GM18505 (cell line): Measurements from ENCODE around the gene THBS1.

Experiments used
- ATAC-seq: cut with Tn5 transposase; IDR thresholded peaks from one replicate; pipeline ENCODE4 v1.9.1; 2021; ENCODE audit not compliant: unreplicated experiment
- POLR2A ChIP-seq: IDR thresholded peaks from 4 replicates; pipeline ENCODE4 v1.6.1; 2011; ENCODE audit warnings: borderline replicate concordance; ENCODE audit not compliant: insufficient read depth, insufficient read length; ENCODE audit errors: extremely low read depth

THBS1 gene

DNA sequence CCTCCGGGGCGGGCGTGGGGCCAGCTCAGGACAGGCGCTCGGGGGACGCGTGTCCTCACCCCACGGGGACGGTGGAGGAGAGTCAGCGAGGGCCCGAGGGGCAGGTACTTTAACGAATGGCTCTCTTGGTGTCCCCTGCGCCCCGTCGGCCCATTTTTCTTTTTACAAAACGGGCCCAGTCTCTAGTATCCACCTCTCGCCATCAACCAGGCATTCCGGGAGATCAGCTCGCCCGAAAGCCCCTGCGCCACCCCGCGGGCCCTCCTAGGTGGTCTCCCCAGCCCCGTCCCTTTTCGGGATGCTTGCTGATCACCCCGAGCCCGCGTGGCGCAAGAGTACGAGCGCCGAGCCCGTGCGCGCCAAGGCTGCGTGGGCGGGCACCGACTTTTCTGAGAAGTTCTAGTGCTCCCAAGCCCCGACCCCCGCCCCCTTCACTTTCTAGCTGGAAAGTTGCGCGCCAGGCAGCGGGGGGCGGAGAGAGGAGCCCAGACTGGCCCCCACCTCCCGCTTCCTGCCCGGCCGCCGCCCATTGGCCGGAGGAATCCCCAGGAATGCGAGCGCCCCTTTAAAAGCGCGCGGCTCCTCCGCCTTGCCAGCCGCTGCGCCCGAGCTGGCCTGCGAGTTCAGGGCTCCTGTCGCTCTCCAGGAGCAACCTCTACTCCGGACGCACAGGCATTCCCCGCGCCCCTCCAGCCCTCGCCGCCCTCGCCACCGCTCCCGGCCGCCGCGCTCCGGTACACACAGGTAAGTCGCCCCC, at the start of gene THBS1:
THBS1 (plus strand) TSS at position 595 of the 757 bp plus-strand sequence. CDS start 779 bp downstream, outside the sequence.
- no peak for TF ChIP-seq POLR2A
- ATAC-seq, result no peak

DNA sequence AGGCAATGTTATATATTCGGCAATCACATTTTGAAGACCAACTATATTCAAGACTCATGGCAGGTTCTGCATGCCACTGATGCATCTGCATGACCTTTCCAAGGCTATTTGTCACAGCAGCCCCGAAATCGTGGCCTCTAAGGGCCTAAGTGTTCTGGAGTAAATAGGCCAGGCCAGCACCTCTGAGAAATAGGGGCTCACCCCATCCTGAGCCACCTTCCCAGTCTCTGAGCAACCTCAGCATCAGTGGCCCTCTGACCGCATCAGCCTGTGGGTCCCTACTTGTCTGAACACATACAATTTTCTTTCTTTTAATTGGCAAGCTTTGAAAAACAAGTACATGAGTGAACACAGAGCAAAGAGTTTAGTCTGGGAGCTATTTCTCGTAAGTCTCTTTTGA, 45.9 kb upstream of the THBS1 start:
- no peak for TF ChIP-seq POLR2A
- no peak for ATAC-seq

DNA sequence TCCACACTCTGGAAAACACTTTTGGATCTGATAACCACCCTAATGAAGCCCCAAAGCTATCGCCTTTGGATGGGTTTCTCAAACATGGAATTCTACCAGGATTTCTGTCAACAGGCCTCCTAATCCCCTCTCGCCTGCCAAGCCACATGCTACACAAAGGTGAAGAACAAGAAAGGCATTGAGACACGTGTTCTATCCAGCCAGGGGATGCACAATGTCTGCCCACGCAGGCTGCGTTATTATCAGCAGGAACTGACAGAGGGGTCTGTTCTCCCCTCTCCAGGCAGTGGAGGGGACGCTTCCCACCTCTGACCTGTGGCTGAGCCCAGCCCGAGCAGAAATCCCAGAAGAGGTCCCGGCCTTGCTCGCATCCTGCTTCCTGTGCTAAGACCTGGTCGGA, 45.4 kb upstream of the THBS1 start:
- ATAC-seq, result no peak
- TF ChIP-seq POLR2A, result no peak

DNA sequence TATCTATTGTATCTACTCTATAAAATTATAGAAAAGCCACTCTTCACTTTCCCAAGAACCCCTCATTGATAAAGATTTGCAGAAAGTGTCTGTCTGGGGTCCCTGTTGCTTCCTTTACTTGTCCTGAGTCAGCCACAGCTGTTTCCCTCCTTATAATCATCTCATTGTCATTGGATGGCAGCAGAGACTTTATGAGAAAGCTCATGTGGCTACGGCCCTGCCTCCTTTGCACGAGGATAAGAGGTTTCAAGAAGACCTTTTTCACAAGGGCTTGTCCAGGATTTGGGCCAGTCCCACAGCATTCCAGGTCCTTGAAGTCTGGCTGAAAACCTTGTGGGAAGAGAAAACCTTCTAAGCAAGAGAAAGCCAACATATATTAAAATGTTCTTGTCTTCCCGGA, 41.9 kb upstream of the THBS1 start:
- no peak for ATAC-seq

GRCh38 chr15:39539466-39539865, 41.4 kb upstream of the THBS1 start:
- ATAC-seq, result no peak
- no peak for TF ChIP-seq POLR2A

More for the DNA sequence above, 41.9 kb upstream of the THBS1 start:
- TF ChIP-seq POLR2A, result no peak

GRCh38 chr15:39539973-39540558, 40.8 kb upstream of the THBS1 start:
- TF ChIP-seq POLR2A, result no peak
- no peak for ATAC-seq

DNA sequence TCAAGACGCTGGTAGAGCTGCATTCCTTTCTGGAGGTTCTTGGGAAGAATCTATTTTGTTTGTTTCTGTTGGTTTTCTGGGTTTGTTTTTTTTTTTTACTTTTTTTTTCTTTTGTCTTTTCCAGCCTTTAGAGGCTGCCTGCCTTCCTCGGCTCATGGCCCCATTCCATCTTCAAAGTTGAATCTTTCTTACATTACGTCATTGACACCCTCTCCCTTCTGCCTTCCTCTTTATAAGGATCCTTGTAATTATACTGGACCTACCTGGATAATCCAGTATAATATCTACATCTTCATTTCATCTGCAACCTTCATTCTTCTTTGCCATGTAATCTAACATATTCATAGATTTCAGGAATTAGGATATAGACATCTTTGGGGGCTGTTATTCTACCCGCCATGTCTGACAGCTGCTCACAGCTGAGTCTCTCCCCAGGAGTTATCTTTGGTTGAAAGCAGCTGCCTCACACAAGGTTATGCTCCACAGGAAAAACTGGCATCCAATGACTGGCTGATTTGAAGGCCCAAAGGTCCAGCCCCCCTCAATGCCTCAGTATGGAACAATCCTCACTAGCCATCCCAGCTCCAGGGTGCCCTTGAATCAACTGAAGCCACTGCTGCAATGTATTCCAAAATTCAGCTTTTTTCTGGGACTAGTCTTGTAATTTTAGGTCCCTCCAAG, 38.4 kb upstream of the THBS1 start:
- TF ChIP-seq POLR2A, result no peak
- ATAC-seq, result no peak

DNA sequence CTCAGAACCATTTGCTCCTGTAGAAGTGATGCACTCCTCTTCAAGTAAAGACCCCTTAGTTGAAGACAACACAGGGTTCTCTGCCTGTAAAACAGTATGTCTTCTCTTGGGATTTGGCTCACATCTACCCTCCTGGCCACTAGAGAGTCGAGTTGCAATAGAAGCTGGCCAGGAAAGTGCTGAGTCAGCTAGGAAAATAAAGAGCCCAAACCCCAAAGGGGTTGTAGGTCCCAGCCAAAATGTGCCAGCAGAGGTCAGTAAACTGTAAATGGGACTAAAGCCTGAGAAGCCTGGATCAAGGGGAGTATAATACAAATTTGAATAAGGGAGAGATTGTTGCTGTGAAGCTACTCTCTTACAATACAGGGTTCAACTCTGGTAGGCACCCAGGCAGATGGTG, 37.2 kb upstream of the THBS1 start:
- no peak for TF ChIP-seq POLR2A
- ATAC-seq, result no peak

DNA sequence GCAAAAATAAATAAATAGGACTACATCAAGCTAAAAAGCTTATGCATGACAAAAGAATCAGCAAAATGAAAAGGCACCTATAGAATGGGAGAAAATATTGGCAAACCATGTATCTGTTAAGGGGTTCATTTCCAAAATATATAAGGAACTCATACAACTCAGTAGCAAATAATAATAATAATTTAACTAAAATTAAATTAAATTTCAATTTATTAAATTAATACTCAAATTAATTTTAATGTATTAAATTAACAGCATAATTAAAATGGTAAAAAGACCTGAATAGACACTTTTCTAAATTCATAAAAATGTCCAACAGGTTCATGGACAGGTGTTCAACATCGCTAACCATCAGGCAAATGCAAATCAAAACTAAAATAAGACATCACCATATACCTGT, 34.0 kb upstream of the THBS1 start:
- TF ChIP-seq POLR2A, result no peak
- no peak for ATAC-seq

- TF ChIP-seq POLR2A, result no peak
- no peak for ATAC-seq
These were observed 32.3 kb upstream of the THBS1 start for GRCh38 chr15:39548561-39548960.

DNA sequence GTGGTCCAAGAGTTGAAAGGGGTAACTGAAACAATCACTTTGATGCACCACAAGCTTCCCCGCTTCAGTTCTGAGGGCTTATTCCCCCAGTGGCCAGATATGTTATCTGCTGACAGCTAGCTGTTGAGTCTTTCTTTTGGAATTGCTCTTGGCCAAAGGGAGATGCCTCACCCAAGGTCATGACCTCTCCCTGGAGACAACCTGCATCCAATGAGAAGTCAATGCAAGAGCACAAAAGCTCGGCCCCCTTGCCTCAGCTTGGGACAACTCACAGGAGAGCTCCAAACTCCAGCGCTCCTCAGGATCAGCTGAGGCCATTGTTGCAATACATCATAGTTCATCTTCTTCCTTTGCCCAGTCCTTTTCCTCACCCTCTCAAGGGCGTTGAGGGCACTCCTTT, 31.0 kb upstream of the THBS1 start:
- no peak for ATAC-seq
- TF ChIP-seq POLR2A, result no peak

DNA sequence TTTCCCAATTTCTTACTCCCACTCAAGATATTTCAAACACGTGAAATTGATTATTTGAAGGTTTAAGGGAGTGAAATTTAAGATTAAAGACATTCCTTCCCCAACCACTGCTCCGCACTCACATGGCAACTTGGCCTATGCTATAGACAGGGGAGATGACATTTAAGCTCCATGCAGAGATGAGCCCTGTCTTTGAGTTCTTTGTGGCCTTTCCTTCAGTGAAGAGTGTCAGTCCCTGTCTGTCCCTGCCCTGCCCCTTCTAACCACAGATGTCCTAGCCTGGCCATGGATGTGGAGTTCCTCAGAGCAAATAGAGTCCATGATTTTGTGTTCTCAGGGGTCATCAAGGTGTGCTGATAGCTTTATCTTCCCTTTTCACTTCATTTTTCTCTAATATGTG, 29.4 kb upstream of the THBS1 start:
- no peak for TF ChIP-seq POLR2A
- no peak for ATAC-seq

GRCh38 chr15:39552556-39552955, 28.3 kb upstream of the THBS1 start:
- no peak for TF ChIP-seq POLR2A
- no peak for ATAC-seq
